GM21381 (cell line): ENCODE data around the gene WDR81.
"Not testable (repeated sequence)": the region's sequence is repeated elsewhere in the genome, so short reads cannot be mapped to it uniquely, and the experiment has no call there.

ENCODE experiments used
- ATAC-seq: cut with Tn5 transposase; IDR thresholded peaks from one replicate; pipeline ENCODE4 v1.9.1; 2021; ENCODE audit warnings: mild to moderate bottlenecking, moderate library complexity; ENCODE audit not compliant: unreplicated experiment

WDR81 gene

GRCh38 chr17:1753767-1754429 lies 29.4 kb downstream of the WDR81 start:
- ATAC-seq: no peak

- ATAC-seq: no peak
Observed at GRCh38 chr17:1754430-1755112, 30.1 kb downstream of the WDR81 start.

- no peak for ATAC-seq
Observed at GRCh38 chr17:1755252-1755826, 30.8 kb downstream of the WDR81 start.

- no peak for ATAC-seq
Observed at GRCh38 chr17:1755827-1756262, 31.3 kb downstream of the WDR81 start.

GRCh38 chr17:1758807-1759206 lies 34.3 kb downstream of the WDR81 start:
- ATAC-seq: no peak

GRCh38 chr17:1759529-1759928 lies 35.0 kb downstream of the WDR81 start:
- no peak for ATAC-seq

- no peak for ATAC-seq
Observed at GRCh38 chr17:1762233-1762900, 37.9 kb downstream of the WDR81 start.

DNA sequence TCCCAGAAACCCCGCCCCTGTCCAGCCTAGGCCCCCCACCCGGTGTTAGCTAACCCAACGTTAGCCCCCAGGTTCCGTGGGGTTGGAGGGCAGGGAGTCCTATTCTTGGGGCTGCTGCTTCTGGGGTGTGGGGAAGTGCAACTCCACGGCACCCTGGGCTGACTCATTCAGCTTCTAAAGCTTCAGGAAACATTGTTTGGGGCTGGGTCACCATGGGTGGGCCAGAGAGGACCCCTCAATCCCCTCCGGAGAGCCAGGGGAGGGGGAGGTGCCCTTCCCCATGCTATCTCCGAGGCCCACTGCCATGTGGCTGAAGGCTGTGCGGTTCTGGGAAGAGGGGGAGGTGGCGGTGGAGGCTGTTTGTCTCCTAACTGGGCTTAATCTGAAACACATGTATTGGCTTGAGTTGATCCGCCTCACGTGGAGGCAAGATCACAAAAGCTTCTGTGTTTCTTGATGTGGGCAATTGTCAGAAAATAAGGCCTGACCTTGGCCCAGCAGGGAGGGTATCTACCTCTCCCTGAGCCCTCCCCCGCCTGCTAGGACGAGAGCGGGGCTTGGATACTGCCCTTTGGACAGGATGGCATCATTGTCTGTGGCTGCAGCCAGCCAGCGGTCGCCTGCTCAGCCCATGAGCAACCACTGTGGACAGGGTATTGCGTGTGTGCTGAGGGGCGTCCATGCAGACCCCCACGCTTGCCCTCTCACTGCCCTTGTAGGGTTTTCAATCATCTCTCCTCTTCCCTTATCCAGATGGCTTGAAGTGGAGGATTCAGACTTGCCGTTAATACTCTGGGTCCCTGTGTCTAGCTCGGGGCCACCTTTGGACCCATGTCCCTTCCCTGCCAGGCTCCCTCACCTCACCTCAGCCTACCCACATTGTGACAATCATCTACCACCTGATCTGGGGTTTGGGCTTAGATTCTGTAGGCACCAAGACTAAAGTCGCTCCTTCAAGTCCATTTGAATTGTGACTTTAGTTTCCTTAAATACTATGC lies 38.7 kb downstream of the WDR81 start:
- ATAC-seq: no peak

GRCh38 chr17:1764284-1764683 lies 39.8 kb downstream of the WDR81 start:
- no peak for ATAC-seq

DNA sequence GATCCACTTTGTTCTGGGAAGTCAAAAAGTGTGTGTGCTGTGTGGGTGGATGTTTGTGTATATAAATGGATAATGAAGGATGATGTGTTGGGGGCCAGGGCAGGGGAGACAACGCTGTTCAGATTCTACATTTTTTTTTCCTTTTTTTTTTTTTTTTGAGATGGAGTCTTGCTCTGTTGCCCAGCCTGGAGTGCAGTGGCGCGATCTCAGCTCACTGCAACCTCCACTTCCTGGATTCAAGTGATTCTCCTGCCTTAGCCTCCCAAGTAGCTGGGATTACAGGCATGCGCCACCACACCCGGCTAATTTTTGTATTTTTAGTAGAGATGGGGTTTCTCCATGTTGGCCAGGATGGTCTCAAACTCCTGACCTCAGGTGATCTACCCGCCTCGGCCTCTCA lies 40.2 kb downstream of the WDR81 start:
- not testable (repeated sequence) for ATAC-seq

DNA sequence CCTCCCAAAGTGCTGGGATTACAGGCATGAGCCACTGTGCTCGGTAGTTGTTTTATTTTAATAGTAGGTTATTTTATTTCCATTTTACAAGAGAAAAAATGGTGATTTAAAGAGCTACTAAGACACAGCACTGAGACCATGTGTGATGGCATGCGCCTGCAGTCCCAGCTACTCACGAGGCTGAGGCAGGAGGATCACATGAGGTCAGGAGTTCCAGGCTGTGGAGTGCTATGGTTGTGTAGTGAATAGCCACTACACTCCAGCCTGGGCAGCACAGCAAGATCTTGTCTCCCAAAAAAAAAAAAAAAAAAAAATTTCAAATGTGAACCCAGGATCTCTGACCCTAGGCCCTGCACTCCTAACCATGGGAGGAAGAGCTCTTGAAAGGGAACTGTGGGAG lies 41.1 kb downstream of the WDR81 start:
- no peak for ATAC-seq

GRCh38 chr17:1766382-1767135 lies 42.1 kb downstream of the WDR81 start:
- ATAC-seq: no peak

DNA sequence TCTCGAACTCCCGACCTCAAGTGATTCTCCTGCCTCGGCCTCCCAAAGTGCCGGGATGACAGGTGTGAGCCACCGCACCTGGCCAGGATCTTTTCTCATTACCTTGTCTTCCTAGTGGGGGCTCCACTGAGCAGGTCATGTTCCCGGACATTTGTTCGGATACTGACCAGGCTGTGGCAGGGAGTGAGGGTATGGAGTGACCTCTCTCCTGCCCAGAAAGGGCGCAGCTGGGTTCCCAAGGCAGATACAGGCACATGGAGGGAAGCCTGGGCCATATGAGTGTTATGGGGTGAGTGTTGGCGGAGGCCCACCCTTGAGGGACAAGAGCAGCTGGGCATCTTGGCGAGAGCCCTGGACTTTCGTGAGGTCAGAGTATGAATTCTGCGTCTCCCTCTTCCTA lies 42.9 kb downstream of the WDR81 start:
- ATAC-seq: no peak

- ATAC-seq: no peak
Observed at GRCh38 chr17:1769822-1770477, 45.4 kb downstream of the WDR81 start.

GRCh38 chr17:1773000-1773695 lies 48.6 kb downstream of the WDR81 start:
- not testable (repeated sequence) for ATAC-seq

- ATAC-seq: no peak
Observed at GRCh38 chr17:1773696-1774181, 49.2 kb downstream of the WDR81 start.

DNA sequence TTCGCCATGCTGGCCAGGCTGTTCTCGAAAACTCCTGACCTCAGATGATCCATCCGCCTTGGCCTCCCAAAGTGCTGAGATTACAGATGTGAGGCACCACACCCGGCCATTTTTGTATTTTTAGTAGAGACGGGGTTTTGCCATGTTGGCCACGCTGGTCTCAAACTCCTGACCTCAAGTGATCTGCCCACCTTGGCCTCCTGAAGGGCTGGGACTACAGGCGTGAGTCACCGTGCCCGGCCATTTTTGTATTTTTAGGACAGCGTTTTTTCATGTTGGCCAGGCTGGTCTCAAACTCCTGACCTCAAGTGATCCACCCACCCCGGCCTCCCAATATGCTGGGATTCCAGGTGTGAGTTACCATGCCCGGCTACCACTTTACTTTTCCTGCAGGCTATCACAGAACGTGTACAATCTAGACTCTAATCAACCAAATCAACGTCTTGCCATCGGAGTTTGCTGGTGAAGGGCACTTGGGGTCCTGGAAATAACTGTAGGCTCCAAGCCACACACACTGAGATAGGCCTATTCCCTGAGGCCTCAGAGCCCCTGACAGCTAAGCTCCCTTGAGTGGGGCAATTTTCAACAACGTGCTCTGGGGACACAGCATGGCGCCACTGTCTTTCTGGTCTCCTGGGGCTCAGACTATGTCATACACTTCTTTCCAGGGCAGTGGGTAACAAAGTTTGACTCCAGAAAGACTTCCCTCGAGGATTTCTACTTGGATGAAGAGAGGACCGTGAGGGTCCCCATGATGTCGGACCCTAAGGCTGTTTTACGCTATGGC lies 50.1 kb downstream of the WDR81 start:
- ATAC-seq: no peak

DNA sequence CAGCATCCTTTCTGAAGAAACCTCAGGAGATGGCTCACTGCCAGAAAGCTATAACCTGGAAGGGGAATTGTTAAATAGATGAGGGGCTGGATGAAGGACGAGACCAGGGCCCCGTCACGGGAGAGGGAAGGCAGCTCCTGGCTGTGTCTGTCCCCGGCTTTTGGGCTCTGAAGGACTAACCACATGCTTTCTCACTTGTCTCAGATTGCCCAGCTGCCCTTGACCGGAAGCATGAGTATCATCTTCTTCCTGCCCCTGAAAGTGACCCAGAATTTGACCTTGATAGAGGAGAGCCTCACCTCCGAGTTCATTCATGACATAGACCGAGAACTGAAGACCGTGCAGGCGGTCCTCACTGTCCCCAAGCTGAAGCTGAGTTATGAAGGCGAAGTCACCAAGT lies 51.8 kb downstream of the WDR81 start:
- no peak for ATAC-seq
